ENCODE measurements around the gene C13orf46.

Gene C13orf46

DNA sequence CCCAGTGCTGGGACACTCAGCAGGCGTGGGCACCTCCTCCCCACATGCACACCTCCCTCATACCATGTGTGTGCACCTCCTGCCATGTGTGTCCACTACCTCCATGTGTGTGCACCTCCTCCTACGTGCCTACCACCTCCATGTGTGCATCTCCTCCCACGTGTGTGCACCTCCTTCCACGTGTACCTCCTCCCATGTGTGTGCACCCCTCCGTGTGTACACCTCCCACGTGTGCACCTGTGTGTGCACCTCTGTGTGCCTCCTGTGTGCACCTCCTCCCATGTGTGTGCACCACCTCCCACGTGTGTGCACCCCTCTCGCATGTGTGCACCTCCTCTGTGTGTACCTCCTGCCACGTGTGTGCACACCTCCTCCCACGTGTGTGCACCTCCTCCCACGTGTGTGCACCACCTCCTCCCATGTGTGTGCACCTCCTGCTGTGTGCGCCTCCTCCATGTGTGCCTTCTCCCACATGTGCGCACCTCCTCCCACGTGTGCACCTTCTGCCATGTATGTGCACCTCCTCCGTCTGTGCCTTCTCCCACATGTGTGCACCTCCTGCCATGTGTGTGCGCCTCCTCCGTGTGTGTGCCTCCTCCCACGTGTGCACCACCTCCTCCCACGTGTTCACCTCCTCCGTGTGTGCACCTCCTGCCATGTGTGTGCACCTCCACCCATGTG lies 6.1 kb upstream of the C13orf46 start:
- DNase-seq: no peak
- no peak overlapping the region for H3K4me3 ChIP-seq (ENCODE audit: low read depth, low read length)
- in situ Hi-C loops (cut with HindIII; ENCODE audit: low pct_ligation_motif_present, low sequenced_read_pairs): no loop called here
- TF ChIP-seq, protein P1, sequence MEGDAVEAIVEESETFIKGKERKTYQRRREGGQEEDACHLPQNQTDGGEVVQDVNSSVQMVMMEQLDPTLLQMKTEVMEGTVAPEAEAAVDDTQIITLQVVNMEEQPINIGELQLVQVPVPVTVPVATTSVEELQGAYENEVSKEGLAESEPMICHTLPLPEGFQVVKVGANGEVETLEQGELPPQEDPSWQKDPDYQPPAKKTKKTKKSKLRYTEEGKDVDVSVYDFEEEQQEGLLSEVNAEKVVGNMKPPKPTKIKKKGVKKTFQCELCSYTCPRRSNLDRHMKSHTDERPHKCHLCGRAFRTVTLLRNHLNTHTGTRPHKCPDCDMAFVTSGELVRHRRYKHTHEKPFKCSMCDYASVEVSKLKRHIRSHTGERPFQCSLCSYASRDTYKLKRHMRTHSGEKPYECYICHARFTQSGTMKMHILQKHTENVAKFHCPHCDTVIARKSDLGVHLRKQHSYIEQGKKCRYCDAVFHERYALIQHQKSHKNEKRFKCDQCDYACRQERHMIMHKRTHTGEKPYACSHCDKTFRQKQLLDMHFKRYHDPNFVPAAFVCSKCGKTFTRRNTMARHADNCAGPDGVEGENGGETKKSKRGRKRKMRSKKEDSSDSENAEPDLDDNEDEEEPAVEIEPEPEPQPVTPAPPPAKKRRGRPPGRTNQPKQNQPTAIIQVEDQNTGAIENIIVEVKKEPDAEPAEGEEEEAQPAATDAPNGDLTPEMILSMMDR (IDR thresholded peaks at IDR 0.05; ENCODE audit: low read depth, low read length, missing control alignments): no peak
- H3K36me3 ChIP-seq (replicated peaks): peaks cover 41% of the 10 kb centered on the region
- H3K27ac ChIP-seq: no peak overlapping the region
- H3K27me3 ChIP-seq (replicated peaks): no peaks in the 10 kb centered on the region

GRCh38 chr13:113978741-113979481 lies 5.0 kb upstream of the C13orf46 start:
- Histone ChIP-seq H3K27ac (no peak overlapping the region), H3K27me3 (replicated peaks) (no peaks in the 10 kb centered on the region), H3K36me3 (replicated peaks) (peaks cover 47% of the 10 kb centered on the region), H3K4me3 (ENCODE audit: low read depth, low read length) (no peak overlapping the region)
- TF ChIP-seq, protein P1 (IDR thresholded peaks at IDR 0.05; ENCODE audit: low read depth, low read length, missing control alignments): no peak
- in situ Hi-C loops (cut with HindIII; ENCODE audit: low pct_ligation_motif_present, low sequenced_read_pairs): no loop called here
- no peak for DNase-seq

DNA sequence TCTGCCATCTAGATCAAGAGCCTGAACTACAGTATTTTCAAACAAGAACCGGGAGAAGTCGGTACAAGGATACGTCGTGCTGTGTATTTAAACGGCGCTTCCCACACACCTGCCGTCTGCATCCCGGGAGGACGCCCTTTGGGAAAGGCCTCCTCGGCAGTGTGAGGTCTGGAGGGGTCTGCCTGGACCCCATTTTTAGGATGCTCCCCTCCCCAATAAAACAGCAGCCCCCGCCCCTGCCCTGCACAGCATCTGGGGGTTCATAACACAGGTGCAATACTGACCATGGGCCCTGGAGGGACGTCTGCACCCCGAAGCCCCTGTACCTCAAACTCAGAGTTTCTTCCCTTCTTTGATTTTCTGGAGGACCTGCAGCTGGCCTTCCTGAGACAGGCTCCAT lies 4.1 kb upstream of the C13orf46 start:
- in situ Hi-C loops (cut with HindIII; ENCODE audit: low pct_ligation_motif_present, low sequenced_read_pairs): no loop called here
- Histone ChIP-seq H3K36me3 (replicated peaks) (peaks cover 56% of the 10 kb centered on the region), H3K27me3 (replicated peaks) (no peaks in the 10 kb centered on the region), H3K4me3 (ENCODE audit: low read depth, low read length) (no peak overlapping the region), H3K27ac (no peak overlapping the region)
- TF ChIP-seq, protein P1 (IDR thresholded peaks at IDR 0.05; ENCODE audit: low read depth, low read length, missing control alignments): no peak
- DNase-seq: no peak

GRCh38 chr13:113976711-113977684 lies 3.1 kb upstream of the C13orf46 start:
- in situ Hi-C loops (cut with HindIII; ENCODE audit: low pct_ligation_motif_present, low sequenced_read_pairs): no loop called here
- Histone ChIP-seq H3K27ac (peak overlapping the region; percentile 50), H3K36me3 (replicated peaks) (peaks cover 50% of the 10 kb centered on the region), H3K27me3 (replicated peaks) (no peaks in the 10 kb centered on the region), H3K4me3 (ENCODE audit: low read depth, low read length) (no peak overlapping the region)
- TF ChIP-seq, protein P1 (IDR thresholded peaks at IDR 0.05; ENCODE audit: low read depth, low read length, missing control alignments): no peak
- peak; percentile 61 for DNase-seq

GRCh38 chr13:113975416-113975815 lies 1.5 kb upstream of the C13orf46 start:
- Histone ChIP-seq H3K27ac (no peak overlapping the region), H3K36me3 (replicated peaks) (peaks cover 47% of the 10 kb centered on the region), H3K4me3 (ENCODE audit: low read depth, low read length) (no peak overlapping the region), H3K27me3 (replicated peaks) (no peaks in the 10 kb centered on the region)
- TF ChIP-seq, protein P1 (IDR thresholded peaks at IDR 0.05; ENCODE audit: low read depth, low read length, missing control alignments): no peak
- in situ Hi-C loops (cut with HindIII; ENCODE audit: low pct_ligation_motif_present, low sequenced_read_pairs): no loop called here
- no peak for DNase-seq

Measured in brain microvascular endothelial cell (primary cell).